ENCODE data around the gene FMNL2. TPM values are rescaled to one million over a fixed set of nuclear protein-coding genes. Genes with fewer than 3 reads are reported as not detected.

The FMNL2 gene
- total RNA-seq, 1 donor from 2014 or later: 34.3 TPM

DNA sequence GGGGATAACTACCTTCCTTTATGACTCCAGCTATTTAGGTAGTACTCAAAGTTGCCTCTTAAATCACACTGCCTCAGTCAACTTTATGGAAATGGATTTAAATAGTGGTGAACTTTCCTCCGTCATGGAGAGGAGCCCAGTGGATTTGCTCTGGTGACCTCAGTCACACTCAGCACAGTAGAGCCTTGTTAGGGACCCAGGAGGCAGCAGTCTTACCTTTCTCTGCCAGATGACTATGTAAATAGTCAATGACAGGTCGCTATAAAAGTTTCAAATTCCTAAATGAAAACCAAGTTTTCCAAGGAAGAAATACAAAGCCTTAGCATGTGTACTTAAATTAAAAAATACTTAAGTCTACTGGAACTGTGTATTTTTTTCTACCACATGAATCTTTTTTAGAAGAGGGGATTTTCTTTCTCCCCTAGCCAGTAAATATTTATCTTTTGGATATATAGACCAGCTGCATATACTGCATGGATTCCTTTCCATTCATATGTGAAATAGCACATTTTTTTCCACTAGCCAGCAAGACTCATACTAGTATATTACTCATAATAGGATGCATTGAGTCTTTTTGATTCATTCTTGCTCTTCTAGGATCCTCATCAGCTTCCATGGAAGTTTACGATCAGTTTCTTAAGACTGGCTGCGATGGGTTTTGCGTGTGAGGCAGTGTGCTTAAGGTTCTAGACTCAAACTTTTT, 147.1 kb downstream of the FMNL2 start:
- no peak overlapping the region for H3K27ac Mint-ChIP-seq (ENCODE audit: unreplicated experiment)
- FAIRE-seq: no peak
- no peak overlapping the region for H3K4me2 ChIP-seq (ENCODE audit: low read length)

GRCh38 chr2:152483276-152484063, 148.5 kb downstream of the FMNL2 start:
- Mint-ChIP-seq H3K4me3 (ENCODE audit: unreplicated experiment) (no peak overlapping the region), H3K27me3 (ENCODE audit: low read depth, unreplicated experiment) (no peaks in the 10 kb centered on the region), H3K9me3 (ENCODE audit: unreplicated experiment) (no peaks in the 10 kb centered on the region), H3K36me3 (ENCODE audit: low read depth, unreplicated experiment) (no peaks in the 10 kb centered on the region), H3K4me1 (ENCODE audit: low read depth, unreplicated experiment) (peaks cover 27% of the 10 kb centered on the region), H3K27ac (ENCODE audit: unreplicated experiment) (no peak overlapping the region)
- no peak overlapping the region for H3K27ac ChIP-seq (ENCODE audit: low read depth, low read length)
- no peaks in the 10 kb centered on the region for H3K9me3 ChIP-seq (ENCODE audit: insufficient read depth, low read depth, low read length)
- H3K4me2 ChIP-seq (ENCODE audit: low read length): no peak overlapping the region
- peak; percentile 37 for FAIRE-seq
- H3K4me3 ChIP-seq (ENCODE audit: insufficient read depth, low read depth, low read length): no peak overlapping the region
- H4K20me1 ChIP-seq (ENCODE audit: insufficient read depth, low read length): peaks cover 5% of the 10 kb centered on the region
- H2AFZ ChIP-seq (ENCODE audit: low read depth, low read length): no peak overlapping the region
- no peaks in the 10 kb centered on the region for H3K27me3 ChIP-seq (ENCODE audit: insufficient read depth, low read length)
- no peaks in the 10 kb centered on the region for H3K36me3 ChIP-seq (ENCODE audit: insufficient read depth, low read length)
- H3K79me2 ChIP-seq (ENCODE audit: insufficient read depth, low read length): peaks cover 19% of the 10 kb centered on the region
- H3K9ac ChIP-seq (ENCODE audit: low read length): no peak overlapping the region
- no peak for DNase-seq (ENCODE audit: low read depth)
- H3K4me1 ChIP-seq (ENCODE audit: insufficient read depth, low read length): peaks cover 6% of the 10 kb centered on the region
- TF ChIP-seq, protein P1, sequence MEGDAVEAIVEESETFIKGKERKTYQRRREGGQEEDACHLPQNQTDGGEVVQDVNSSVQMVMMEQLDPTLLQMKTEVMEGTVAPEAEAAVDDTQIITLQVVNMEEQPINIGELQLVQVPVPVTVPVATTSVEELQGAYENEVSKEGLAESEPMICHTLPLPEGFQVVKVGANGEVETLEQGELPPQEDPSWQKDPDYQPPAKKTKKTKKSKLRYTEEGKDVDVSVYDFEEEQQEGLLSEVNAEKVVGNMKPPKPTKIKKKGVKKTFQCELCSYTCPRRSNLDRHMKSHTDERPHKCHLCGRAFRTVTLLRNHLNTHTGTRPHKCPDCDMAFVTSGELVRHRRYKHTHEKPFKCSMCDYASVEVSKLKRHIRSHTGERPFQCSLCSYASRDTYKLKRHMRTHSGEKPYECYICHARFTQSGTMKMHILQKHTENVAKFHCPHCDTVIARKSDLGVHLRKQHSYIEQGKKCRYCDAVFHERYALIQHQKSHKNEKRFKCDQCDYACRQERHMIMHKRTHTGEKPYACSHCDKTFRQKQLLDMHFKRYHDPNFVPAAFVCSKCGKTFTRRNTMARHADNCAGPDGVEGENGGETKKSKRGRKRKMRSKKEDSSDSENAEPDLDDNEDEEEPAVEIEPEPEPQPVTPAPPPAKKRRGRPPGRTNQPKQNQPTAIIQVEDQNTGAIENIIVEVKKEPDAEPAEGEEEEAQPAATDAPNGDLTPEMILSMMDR (IDR thresholded peaks at IDR 0.05; ENCODE audit: insufficient read depth, low read depth, low read length): no peak

More for the DNA sequence above, 147.1 kb downstream of the FMNL2 start:
- Histone ChIP-seq H3K4me1 (ENCODE audit: insufficient read depth, low read length) (peaks cover 6% of the 10 kb centered on the region), H4K20me1 (ENCODE audit: insufficient read depth, low read length) (peaks cover 5% of the 10 kb centered on the region), H3K36me3 (ENCODE audit: insufficient read depth, low read length) (no peaks in the 10 kb centered on the region), H3K9me3 (ENCODE audit: insufficient read depth, low read depth, low read length) (no peaks in the 10 kb centered on the region), H3K9ac (ENCODE audit: low read length) (no peak overlapping the region), H3K27me3 (ENCODE audit: insufficient read depth, low read length) (no peaks in the 10 kb centered on the region), H3K27ac (ENCODE audit: low read depth, low read length) (no peak overlapping the region), H3K79me2 (ENCODE audit: insufficient read depth, low read length) (peaks cover 23% of the 10 kb centered on the region), H2AFZ (ENCODE audit: low read depth, low read length) (no peak overlapping the region), H3K4me3 (ENCODE audit: insufficient read depth, low read depth, low read length) (no peak overlapping the region)
- peaks cover 30% of the 10 kb centered on the region for H3K4me1 Mint-ChIP-seq (ENCODE audit: low read depth, unreplicated experiment)
- H3K36me3 Mint-ChIP-seq (ENCODE audit: low read depth, unreplicated experiment): no peaks in the 10 kb centered on the region
- no peak for DNase-seq (ENCODE audit: low read depth)
- no peak overlapping the region for H3K4me3 Mint-ChIP-seq (ENCODE audit: unreplicated experiment)
- TF ChIP-seq, protein P1 (IDR thresholded peaks at IDR 0.05; ENCODE audit: insufficient read depth, low read depth, low read length): no peak
- no peak for TF ChIP-seq EZH2 (IDR thresholded peaks at IDR 0.05; ENCODE audit: insufficient read depth, low read length)
- H3K9me3 Mint-ChIP-seq (ENCODE audit: unreplicated experiment): no peaks in the 10 kb centered on the region
- H3K27me3 Mint-ChIP-seq (ENCODE audit: low read depth, unreplicated experiment): no peaks in the 10 kb centered on the region

All from astrocyte (in vitro differentiated cells and primary cell).